T-helper 2 cell treated with Interferon-gamma antibody and Interleukin-4, amounts not matched to agents 5 μg/mL and 100 μg/mL, for 36 hours (primary cell): ENCODE measurements around the gene MANSC4.

Experiments
- DNase-seq: peaks from one replicate; pipeline ENCODE4 v3.0.0; 2021; ENCODE audit warnings: low spot score
- H3K27ac Mint-ChIP-seq: one replicate; pipeline ENCODE4 v1.8.0; 2021; ENCODE audit warnings: mild to moderate bottlenecking, mixed read lengths
- H3K27me3 Mint-ChIP-seq: one replicate; pipeline ENCODE4 v1.8.0; 2021; ENCODE audit warnings: low read depth, mixed read lengths
- H3K36me3 Mint-ChIP-seq: one replicate; pipeline ENCODE4 v1.8.0; 2021; ENCODE audit warnings: low read depth, mixed read lengths
- H3K4me1 Mint-ChIP-seq: one replicate; pipeline ENCODE4 v1.8.0; 2021; ENCODE audit warnings: low read depth, mixed read lengths
- H3K4me3 Mint-ChIP-seq: one replicate; pipeline ENCODE4 v1.8.0; 2022; ENCODE audit warnings: mild to moderate bottlenecking, moderate library complexity, mixed read lengths
- H3K9me3 Mint-ChIP-seq: one replicate; pipeline ENCODE4 v1.8.0; 2021; ENCODE audit warnings: mixed read lengths

The MANSC4 gene

GRCh38 chr12:27779920-27780611, at the start of gene MANSC4, which contains the start of gene KLHL42:
TSS of gene MANSC4 (minus strand) at chr12:27780236. CDS start at chr12:27771276, 8,960 bp downstream.
TSS of gene KLHL42 (plus strand) at chr12:27780233. CDS start at chr12:27780331, 98 bp downstream.
- Mint-ChIP-seq H3K4me3 (peak within 1 kb of the TSS; percentile 83), H3K27ac (peak within 1 kb of the TSS; percentile 83), H3K9me3 (no peaks in the 10 kb centered on the region), H3K4me1 (peaks cover 34% of the 10 kb centered on the region), H3K27me3 (peaks cover 15% of the 10 kb centered on the region), H3K36me3 (peaks cover 18% of the 10 kb centered on the region)
- DNase-seq = peak; percentile 63

GRCh38 chr12:27828196-27828595, 48.2 kb upstream of the MANSC4 start:
- H3K27ac Mint-ChIP-seq = no peak overlapping the region

GRCh38 chr12:27826076-27826475, 46.0 kb upstream of the MANSC4 start:
- Mint-ChIP-seq H3K9me3 (no peaks in the 10 kb centered on the region), H3K4me3 (no peak overlapping the region), H3K36me3 (no peaks in the 10 kb centered on the region), H3K4me1 (peaks cover 27% of the 10 kb centered on the region), H3K27me3 (peaks cover 23% of the 10 kb centered on the region), H3K27ac (no peak overlapping the region)
- no peak for DNase-seq

More at GRCh38 chr12:27828196-27828595, 48.2 kb upstream of the MANSC4 start:
- Mint-ChIP-seq H3K4me1 (peaks cover 12% of the 10 kb centered on the region), H3K36me3 (no peaks in the 10 kb centered on the region), H3K4me3 (no peak overlapping the region), H3K9me3 (no peaks in the 10 kb centered on the region), H3K27me3 (peaks cover 27% of the 10 kb centered on the region)
- DNase-seq = no peak

GRCh38 chr12:27824126-27824842, 44.2 kb upstream of the MANSC4 start:
- Mint-ChIP-seq H3K4me3 (no peak overlapping the region), H3K27me3 (peaks cover 23% of the 10 kb centered on the region), H3K4me1 (peaks cover 27% of the 10 kb centered on the region), H3K36me3 (no peaks in the 10 kb centered on the region), H3K9me3 (no peaks in the 10 kb centered on the region), H3K27ac (no peak overlapping the region)
- no peak for DNase-seq

GRCh38 chr12:27823038-27823437, 43.0 kb upstream of the MANSC4 start:
- DNase-seq = no peak
- Mint-ChIP-seq H3K36me3 (no peaks in the 10 kb centered on the region), H3K27me3 (peaks cover 24% of the 10 kb centered on the region), H3K4me1 (peaks cover 27% of the 10 kb centered on the region), H3K9me3 (no peaks in the 10 kb centered on the region), H3K27ac (no peak overlapping the region), H3K4me3 (no peak overlapping the region)

- Mint-ChIP-seq H3K9me3 (no peaks in the 10 kb centered on the region), H3K4me1 (peaks cover 27% of the 10 kb centered on the region), H3K36me3 (no peaks in the 10 kb centered on the region), H3K27ac (peak overlapping the region; percentile 39), H3K4me3 (peak overlapping the region; percentile 69), H3K27me3 (peaks cover 19% of the 10 kb centered on the region)
- DNase-seq = peak; percentile 77
Measured at GRCh38 chr12:27822076-27822712, 42.2 kb upstream of the MANSC4 start.

GRCh38 chr12:27821259-27821973, 41.4 kb upstream of the MANSC4 start:
- Mint-ChIP-seq H3K9me3 (no peaks in the 10 kb centered on the region), H3K27me3 (peaks cover 19% of the 10 kb centered on the region), H3K36me3 (no peaks in the 10 kb centered on the region), H3K27ac (no peak overlapping the region), H3K4me1 (peaks cover 31% of the 10 kb centered on the region), H3K4me3 (peak overlapping the region; percentile 69)
- peak; percentile 14 for DNase-seq

- Mint-ChIP-seq H3K27ac (no peak overlapping the region), H3K9me3 (no peaks in the 10 kb centered on the region), H3K36me3 (no peaks in the 10 kb centered on the region), H3K4me1 (peaks cover 28% of the 10 kb centered on the region), H3K4me3 (no peak overlapping the region), H3K27me3 (peaks cover 19% of the 10 kb centered on the region)
- DNase-seq = no peak
Measured at GRCh38 chr12:27820564-27820963, 40.5 kb upstream of the MANSC4 start.

GRCh38 chr12:27818401-27818918, 38.4 kb upstream of the MANSC4 start:
- H3K4me1 Mint-ChIP-seq = peaks cover 25% of the 10 kb centered on the region
- no peak overlapping the region for H3K4me3 Mint-ChIP-seq
- no peak overlapping the region for H3K27ac Mint-ChIP-seq
- H3K27me3 Mint-ChIP-seq = peaks cover 16% of the 10 kb centered on the region
- H3K36me3 Mint-ChIP-seq = no peaks in the 10 kb centered on the region
- H3K9me3 Mint-ChIP-seq = no peaks in the 10 kb centered on the region
- no peak for DNase-seq

- no peak overlapping the region for H3K27ac Mint-ChIP-seq
- no peaks in the 10 kb centered on the region for H3K9me3 Mint-ChIP-seq
- H3K36me3 Mint-ChIP-seq = no peaks in the 10 kb centered on the region
- no peak overlapping the region for H3K4me3 Mint-ChIP-seq
- peaks cover 11% of the 10 kb centered on the region for H3K27me3 Mint-ChIP-seq
- no peak for DNase-seq
- peaks cover 24% of the 10 kb centered on the region for H3K4me1 Mint-ChIP-seq
Measured at GRCh38 chr12:27817766-27818165, 37.7 kb upstream of the MANSC4 start.

GRCh38 chr12:27814851-27815591, 35.0 kb upstream of the MANSC4 start:
- no peak for DNase-seq
- Mint-ChIP-seq H3K4me3 (no peak overlapping the region), H3K27ac (no peak overlapping the region), H3K27me3 (peaks cover 23% of the 10 kb centered on the region), H3K4me1 (peaks cover 11% of the 10 kb centered on the region), H3K9me3 (no peaks in the 10 kb centered on the region), H3K36me3 (no peaks in the 10 kb centered on the region)

GRCh38 chr12:27814411-27814810, 34.4 kb upstream of the MANSC4 start:
- H3K27ac Mint-ChIP-seq = no peak overlapping the region
- no peaks in the 10 kb centered on the region for H3K9me3 Mint-ChIP-seq
- H3K27me3 Mint-ChIP-seq = peaks cover 23% of the 10 kb centered on the region
- peaks cover 11% of the 10 kb centered on the region for H3K4me1 Mint-ChIP-seq
- no peaks in the 10 kb centered on the region for H3K36me3 Mint-ChIP-seq
- no peak for DNase-seq
- H3K4me3 Mint-ChIP-seq = no peak overlapping the region

- Mint-ChIP-seq H3K27me3 (peaks cover 23% of the 10 kb centered on the region), H3K27ac (no peak overlapping the region), H3K4me3 (no peak overlapping the region), H3K9me3 (no peaks in the 10 kb centered on the region), H3K4me1 (peaks cover 11% of the 10 kb centered on the region), H3K36me3 (no peaks in the 10 kb centered on the region)
- DNase-seq = no peak
Measured at GRCh38 chr12:27812502-27812901, 32.5 kb upstream of the MANSC4 start.
